ENCODE results near the gene RFNG. TPM values are rescaled to one million over a fixed set of nuclear protein-coding genes. Genes with fewer than 3 reads are reported as not detected.
A peak's percentile ranks its signal among the peaks of the same experiment; 100 is the strongest.

Gene RFNG
- total RNA-seq, 1 experiment from 2014 or later: 40.4 TPM

GRCh38 chr17:82063424-82064415 is 12.1 kb upstream of the RFNG start:
- ChIA-PET POLR2A (ENCODE audit: unreplicated experiment) (interaction anchor here (0.7 kb wide), 1 partner anchor 35 kb away, joined by 3 read pairs; no protein-coding TSS in a partner anchor), CTCF (interaction anchor here (0.9 kb wide), 1 partner anchor 26 kb away, joined by 3 read pairs; the partner anchor contains the start of gene DCXR)
- intact Hi-C loops (cut with micrococcal nuclease; ENCODE audit: unreplicated experiment): no loop called here
- H3K9me2 ChIP-seq (ENCODE audit: insufficient read depth): no peaks in the 10 kb centered on the region
- no peaks in the 10 kb centered on the region for H3K9me3 ChIP-seq (ENCODE audit: insufficient read depth, low read depth)
- H3K4me1 ChIP-seq (replicated peaks; ENCODE audit: insufficient read depth): peaks cover 9% of the 10 kb centered on the region; the same call in 1 of the 2 replicates
- peak overlapping the region; percentile 71 for H3K4me3 ChIP-seq
- peaks cover 17% of the 10 kb centered on the region; the same call in 1 of the 2 replicates for H3K79me2 ChIP-seq (ENCODE audit: low read depth)
- no peaks in the 10 kb centered on the region for H3K36me3 ChIP-seq (ENCODE audit: low read depth)
- H3K27me3 ChIP-seq (ENCODE audit: insufficient read depth, low read depth): no peaks in the 10 kb centered on the region
- no TSS peak for BruUV-seq (replicated peaks)
- no peak for TF ChIP-seq CTCF (conservative IDR thresholded peaks at IDR 0.05)
- TF ChIP-seq EZH2 (IDR thresholded peaks at IDR 0.05; ENCODE audit: low read depth): no peak
- H4K20me1 ChIP-seq (ENCODE audit: insufficient read depth): no peaks in the 10 kb centered on the region
- no peak for DNase-seq
- no peaks in the 10 kb centered on the region for H3F3A ChIP-seq (ENCODE audit: insufficient read depth, low read depth)
- peak overlapping the region; percentile 89 for H3K4me2 ChIP-seq
- no peak overlapping the region for H3K27ac ChIP-seq
- no peak overlapping the region for H2AFZ ChIP-seq

- intact Hi-C loops (cut with micrococcal nuclease; ENCODE audit: unreplicated experiment): no loop called here
- no peaks in the 10 kb centered on the region for H3K9me2 ChIP-seq (ENCODE audit: insufficient read depth)
- no TSS peak for BruUV-seq (replicated peaks)
- no peak for DNase-seq
- H3K36me3 ChIP-seq (ENCODE audit: low read depth): no peaks in the 10 kb centered on the region
- H2AFZ ChIP-seq: no peak overlapping the region
- CTCF ChIA-PET: no interaction called here
- no peak for TF ChIP-seq CTCF (conservative IDR thresholded peaks at IDR 0.05)
- TF ChIP-seq EZH2 (IDR thresholded peaks at IDR 0.05; ENCODE audit: low read depth): no peak
- POLR2A ChIA-PET (ENCODE audit: unreplicated experiment): interaction anchor here (0.7 kb wide), 1 partner anchor 35 kb away, joined by 3 read pairs; no protein-coding TSS in a partner anchor
- H3K27ac ChIP-seq: no peak overlapping the region
- H3K4me2 ChIP-seq: no peak overlapping the region
- peaks cover 17% of the 10 kb centered on the region; the same call in 1 of the 2 replicates for H3K79me2 ChIP-seq (ENCODE audit: low read depth)
- H3K4me1 ChIP-seq (replicated peaks; ENCODE audit: insufficient read depth): peaks cover 9% of the 10 kb centered on the region; the same call in 1 of the 2 replicates
- H4K20me1 ChIP-seq (ENCODE audit: insufficient read depth): no peaks in the 10 kb centered on the region
- H3K9me3 ChIP-seq (ENCODE audit: insufficient read depth, low read depth): no peaks in the 10 kb centered on the region
- no peaks in the 10 kb centered on the region for H3F3A ChIP-seq (ENCODE audit: insufficient read depth, low read depth)
- H3K27me3 ChIP-seq (ENCODE audit: insufficient read depth, low read depth): no peaks in the 10 kb centered on the region
- H3K4me3 ChIP-seq: no peak overlapping the region
These were observed 11.4 kb upstream of the RFNG start for GRCh38 chr17:82062984-82063368.

GRCh38 chr17:82062076-82062983 is 10.7 kb upstream of the RFNG start:
- H3K27ac ChIP-seq: no peak overlapping the region
- H3K4me3 ChIP-seq: no peak overlapping the region
- no peaks in the 10 kb centered on the region for H3F3A ChIP-seq (ENCODE audit: insufficient read depth, low read depth)
- intact Hi-C loops (cut with micrococcal nuclease; ENCODE audit: unreplicated experiment): no loop called here
- H2AFZ ChIP-seq: no peak overlapping the region
- DNase-seq: no peak
- peaks cover 9% of the 10 kb centered on the region; the same call in 1 of the 2 replicates for H3K4me1 ChIP-seq (replicated peaks; ENCODE audit: insufficient read depth)
- ChIA-PET POLR2A (ENCODE audit: unreplicated experiment) (no interaction called here), CTCF (no interaction called here)
- H3K9me2 ChIP-seq (ENCODE audit: insufficient read depth): no peaks in the 10 kb centered on the region
- no peak overlapping the region for H3K4me2 ChIP-seq
- H3K9me3 ChIP-seq (ENCODE audit: insufficient read depth, low read depth): no peaks in the 10 kb centered on the region
- H3K36me3 ChIP-seq (ENCODE audit: low read depth): no peaks in the 10 kb centered on the region
- no peaks in the 10 kb centered on the region for H3K27me3 ChIP-seq (ENCODE audit: insufficient read depth, low read depth)
- BruUV-seq (replicated peaks): no TSS peak
- TF ChIP-seq EZH2 (IDR thresholded peaks at IDR 0.05; ENCODE audit: low read depth) (no peak), CTCF (conservative IDR thresholded peaks at IDR 0.05) (no peak)
- peaks cover 17% of the 10 kb centered on the region; the same call in 1 of the 2 replicates for H3K79me2 ChIP-seq (ENCODE audit: low read depth)
- H4K20me1 ChIP-seq (ENCODE audit: insufficient read depth): no peaks in the 10 kb centered on the region

All from PC-9 (cell line).